Measurements from ENCODE around the gene PRDX6.

DNA sequence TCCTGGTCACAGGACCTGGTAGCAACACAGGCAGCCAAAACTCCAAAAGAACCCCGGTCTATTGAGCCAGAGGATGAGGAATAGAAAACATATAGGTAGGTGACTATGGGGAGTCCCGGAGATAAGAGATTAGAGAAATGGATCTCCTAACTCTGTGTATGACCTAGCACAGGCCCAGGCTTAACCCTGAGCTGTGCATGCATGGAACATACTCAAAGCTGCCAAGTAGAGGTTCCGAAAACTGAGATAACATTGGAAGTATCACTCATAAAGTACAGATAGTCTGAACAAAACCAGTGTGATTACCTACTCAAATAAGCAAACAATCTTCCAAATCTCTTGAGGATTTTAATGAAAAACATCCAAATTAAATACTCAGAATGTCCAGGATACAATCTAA, 31.5 kb upstream of the PRDX6 start:
- TF ChIP-seq, protein P1, sequence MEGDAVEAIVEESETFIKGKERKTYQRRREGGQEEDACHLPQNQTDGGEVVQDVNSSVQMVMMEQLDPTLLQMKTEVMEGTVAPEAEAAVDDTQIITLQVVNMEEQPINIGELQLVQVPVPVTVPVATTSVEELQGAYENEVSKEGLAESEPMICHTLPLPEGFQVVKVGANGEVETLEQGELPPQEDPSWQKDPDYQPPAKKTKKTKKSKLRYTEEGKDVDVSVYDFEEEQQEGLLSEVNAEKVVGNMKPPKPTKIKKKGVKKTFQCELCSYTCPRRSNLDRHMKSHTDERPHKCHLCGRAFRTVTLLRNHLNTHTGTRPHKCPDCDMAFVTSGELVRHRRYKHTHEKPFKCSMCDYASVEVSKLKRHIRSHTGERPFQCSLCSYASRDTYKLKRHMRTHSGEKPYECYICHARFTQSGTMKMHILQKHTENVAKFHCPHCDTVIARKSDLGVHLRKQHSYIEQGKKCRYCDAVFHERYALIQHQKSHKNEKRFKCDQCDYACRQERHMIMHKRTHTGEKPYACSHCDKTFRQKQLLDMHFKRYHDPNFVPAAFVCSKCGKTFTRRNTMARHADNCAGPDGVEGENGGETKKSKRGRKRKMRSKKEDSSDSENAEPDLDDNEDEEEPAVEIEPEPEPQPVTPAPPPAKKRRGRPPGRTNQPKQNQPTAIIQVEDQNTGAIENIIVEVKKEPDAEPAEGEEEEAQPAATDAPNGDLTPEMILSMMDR (IDR thresholded peaks at IDR 0.05) = no peak
- no peak for TF ChIP-seq POLR2A (IDR thresholded peaks at IDR 0.05)
- no peak for TF ChIP-seq EP300 (IDR thresholded peaks at IDR 0.05)

Data from tibial nerve (tissue), 4 donors.